Activated CD8-positive, alpha-beta T cell treated with anti-CD3 and anti-CD28 coated beads for 36 hours (primary cell): ENCODE data around the gene MUC13. TPM values are rescaled to one million over a fixed set of nuclear protein-coding genes. Genes with fewer than 3 reads are reported as not detected.

Experiments used
- ATAC-seq: fragments of 200-7000 bp; cut with Tn5 transposase; one replicate; pipeline ENCODE4 v1.10.0; 2021; ENCODE audit warnings: mild to moderate bottlenecking, moderate library complexity
- CTCF ChIA-PET: fragments of 350-600 bp; sonication (Branson Sonifier 250); formaldehyde crosslinking; loops from one replicate; lab custom pipeline; 2021; ENCODE audit warnings: antibody characterized with exemption; lab: Charles Lee
- POLR2A ChIA-PET: fragments of 350-600 bp; sonication (Branson Sonifier 250); formaldehyde crosslinking; loops from one replicate; lab custom pipeline; 2021; ENCODE audit warnings: antibody characterized with exemption; lab: Charles Lee
- DNase-seq: peaks from one replicate; pipeline ENCODE4 v3.0.0-alpha.2; 2020
- H3K27ac Mint-ChIP-seq: one replicate; pipeline ENCODE4 v1.8.0; 2021; ENCODE audit warnings: mild to moderate bottlenecking, mixed read lengths
- H3K27me3 Mint-ChIP-seq: one replicate; pipeline ENCODE4 v1.8.0; 2021; ENCODE audit warnings: mixed read lengths
- H3K36me3 Mint-ChIP-seq: one replicate; pipeline ENCODE4 v1.8.0; 2021; ENCODE audit warnings: low read depth, mixed read lengths
- H3K4me1 Mint-ChIP-seq: one replicate; pipeline ENCODE4 v1.8.0; 2021; ENCODE audit warnings: low read depth, mixed read lengths
- H3K4me3 Mint-ChIP-seq: one replicate; pipeline ENCODE4 v1.8.0; 2021; ENCODE audit warnings: mild to moderate bottlenecking, moderate library complexity, mixed read lengths
- H3K9me3 Mint-ChIP-seq: one replicate; pipeline ENCODE4 v1.8.0; 2021; ENCODE audit warnings: mixed read lengths
- CTCF ChIP-seq: fragments of 200-600 bp; IDR thresholded peaks from one replicate; pipeline ENCODE4 v1.8.0; 2022; ENCODE audit warnings: antibody characterized with exemption, mild to moderate bottlenecking
- intact Hi-C: fragments of 100-400 bp; cut with micrococcal nuclease; formaldehyde crosslinking; loops from one replicate; pipeline ENCODE4 v1.10.0; 2022
- total RNA-seq, 2 experiments: library from RNA; stranded (reverse); gene quantifications; one replicate each; pipeline ENCODE4 v1.2.3, GENCODE V29; 2021

MUC13 gene
- total RNA-seq, 2 experiments from 2014 or later: not detected

- H3K4me1 Mint-ChIP-seq: no peaks in the 10 kb centered on the region
- intact Hi-C loops: no loop called here
- no peak overlapping the region for H3K27ac Mint-ChIP-seq
- ChIA-PET POLR2A (interaction anchor here (0.7 kb wide), 1 partner anchor 271 kb away, joined by 3 read pairs; no protein-coding TSS in a partner anchor), CTCF (interaction anchor here (1.0 to 1.6 kb wide), 4 partner anchors 10 to 263 kb away, joined by 3 to 4 read pairs (median 3); no protein-coding TSS in a partner anchor)
- no peak for TF ChIP-seq CTCF
- peaks cover 10% of the 10 kb centered on the region for H3K27me3 Mint-ChIP-seq
- H3K9me3 Mint-ChIP-seq: no peaks in the 10 kb centered on the region
- no peak overlapping the region for H3K4me3 Mint-ChIP-seq
- no peak for ATAC-seq
- no peaks in the 10 kb centered on the region for H3K36me3 Mint-ChIP-seq
- DNase-seq: no peak
Observed at GRCh38 chr3:124938896-124939295, 4.3 kb upstream of the MUC13 start.

- Mint-ChIP-seq H3K27ac (no peak overlapping the region), H3K27me3 (peaks cover 11% of the 10 kb centered on the region), H3K4me3 (no peak overlapping the region), H3K4me1 (no peaks in the 10 kb centered on the region), H3K36me3 (no peaks in the 10 kb centered on the region), H3K9me3 (no peaks in the 10 kb centered on the region)
- DNase-seq: no peak
- ATAC-seq: no peak
- ChIA-PET POLR2A (no interaction called here), CTCF (interaction anchor here (1.2 to 2.8 kb wide), 4 partner anchors 9 to 265 kb away, joined by 3 to 6 read pairs (median 4); no protein-coding TSS in a partner anchor)
- intact Hi-C loops: no loop called here
- TF ChIP-seq CTCF: no peak
Observed at GRCh38 chr3:124937049-124937448, 2.5 kb upstream of the MUC13 start.

GRCh38 chr3:124935794-124936542 is 1.4 kb upstream of the MUC13 start:
- H3K4me1 Mint-ChIP-seq: no peaks in the 10 kb centered on the region
- peaks cover 11% of the 10 kb centered on the region for H3K27me3 Mint-ChIP-seq
- CTCF ChIA-PET: interaction anchor here (1.2 to 2.8 kb wide), 4 partner anchors 8 to 266 kb away, joined by 3 to 6 read pairs (median 4); no protein-coding TSS in a partner anchor
- POLR2A ChIA-PET: no interaction called here
- no peak overlapping the region for H3K27ac Mint-ChIP-seq
- intact Hi-C loops: no loop called here
- DNase-seq: no peak
- H3K9me3 Mint-ChIP-seq: no peaks in the 10 kb centered on the region
- no peak overlapping the region for H3K4me3 Mint-ChIP-seq
- H3K36me3 Mint-ChIP-seq: no peaks in the 10 kb centered on the region
- no peak for TF ChIP-seq CTCF
- ATAC-seq: no peak

GRCh38 chr3:124935264-124935663 is 713 bp upstream of the MUC13 start:
- Mint-ChIP-seq H3K36me3 (no peaks in the 10 kb centered on the region), H3K4me3 (no peak overlapping the region), H3K4me1 (no peaks in the 10 kb centered on the region), H3K27ac (no peak overlapping the region), H3K9me3 (no peaks in the 10 kb centered on the region), H3K27me3 (peaks cover 11% of the 10 kb centered on the region)
- DNase-seq (no peak), ATAC-seq (no peak)
- POLR2A ChIA-PET: no interaction called here
- intact Hi-C loops: no loop called here
- TF ChIP-seq CTCF: no peak
- CTCF ChIA-PET: interaction anchor here (2.8 kb wide), 1 partner anchor 11 kb away, joined by 6 read pairs; no protein-coding TSS in a partner anchor
